GM10248 (cell line): Measurements from ENCODE around the gene PHAF1.

Experiments used
- CTCF ChIA-PET: fragments of 300-600 bp; sonication (Branson Sonifier 250); formaldehyde crosslinking; extraction: SDS; loops from one replicate; lab custom pipeline; 2021; ENCODE audit warnings: antibody characterized with exemption; lab: Yijun Ruan, JAX
- POLR2A ChIA-PET: fragments of 350-650 bp; sonication (Branson Sonifier 250); formaldehyde crosslinking; extraction: SDS; loops from one replicate; lab custom pipeline; 2020; ENCODE audit warnings: antibody characterized with exemption; lab: Yijun Ruan, JAX
- DNase-seq: peaks from one replicate; pipeline ENCODE4 v3.0.0; 2012; ENCODE audit errors: extremely low spot score
- TF ChIP-seq, protein P1 (sequence below): IDR thresholded peaks from 2 replicates; pipeline ENCODE4 v1.5.1; 2012; ENCODE audit warnings: mild to moderate bottlenecking, low read depth; ENCODE audit errors: extremely low read depth, missing control alignments, control extremely low read depth

PHAF1 gene

DNA sequence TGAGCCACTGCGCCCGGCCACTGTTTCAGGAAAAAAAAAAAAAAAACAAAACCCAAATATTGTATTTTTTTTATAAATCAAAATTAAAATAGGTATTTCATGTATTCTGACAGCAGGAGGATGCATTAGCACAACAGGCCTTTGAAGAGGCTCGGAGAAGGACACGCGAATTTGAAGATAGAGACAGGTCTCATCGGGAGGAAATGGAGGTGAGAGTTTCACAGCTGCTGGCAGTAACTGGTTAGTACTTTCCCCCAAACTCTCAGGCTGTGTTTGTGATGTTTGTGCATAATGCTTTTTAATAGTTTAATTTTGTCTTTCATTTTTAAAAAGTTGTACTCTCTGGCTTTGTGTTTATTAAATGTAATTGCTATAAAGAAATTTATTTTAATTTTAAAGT lies 27.6 kb upstream of the PHAF1 start:
- DNase-seq: no peak
- TF ChIP-seq, protein P1, sequence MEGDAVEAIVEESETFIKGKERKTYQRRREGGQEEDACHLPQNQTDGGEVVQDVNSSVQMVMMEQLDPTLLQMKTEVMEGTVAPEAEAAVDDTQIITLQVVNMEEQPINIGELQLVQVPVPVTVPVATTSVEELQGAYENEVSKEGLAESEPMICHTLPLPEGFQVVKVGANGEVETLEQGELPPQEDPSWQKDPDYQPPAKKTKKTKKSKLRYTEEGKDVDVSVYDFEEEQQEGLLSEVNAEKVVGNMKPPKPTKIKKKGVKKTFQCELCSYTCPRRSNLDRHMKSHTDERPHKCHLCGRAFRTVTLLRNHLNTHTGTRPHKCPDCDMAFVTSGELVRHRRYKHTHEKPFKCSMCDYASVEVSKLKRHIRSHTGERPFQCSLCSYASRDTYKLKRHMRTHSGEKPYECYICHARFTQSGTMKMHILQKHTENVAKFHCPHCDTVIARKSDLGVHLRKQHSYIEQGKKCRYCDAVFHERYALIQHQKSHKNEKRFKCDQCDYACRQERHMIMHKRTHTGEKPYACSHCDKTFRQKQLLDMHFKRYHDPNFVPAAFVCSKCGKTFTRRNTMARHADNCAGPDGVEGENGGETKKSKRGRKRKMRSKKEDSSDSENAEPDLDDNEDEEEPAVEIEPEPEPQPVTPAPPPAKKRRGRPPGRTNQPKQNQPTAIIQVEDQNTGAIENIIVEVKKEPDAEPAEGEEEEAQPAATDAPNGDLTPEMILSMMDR: no peak
- POLR2A ChIA-PET: interaction anchor here (0.7 kb wide), 1 partner anchor 88 kb away, joined by 5 read pairs; the partner anchor contains the start of gene NOL3
- CTCF ChIA-PET: interaction anchor here (1.3 kb wide), 1 partner anchor 73 kb away, joined by 3 read pairs; no protein-coding TSS in a partner anchor

DNA sequence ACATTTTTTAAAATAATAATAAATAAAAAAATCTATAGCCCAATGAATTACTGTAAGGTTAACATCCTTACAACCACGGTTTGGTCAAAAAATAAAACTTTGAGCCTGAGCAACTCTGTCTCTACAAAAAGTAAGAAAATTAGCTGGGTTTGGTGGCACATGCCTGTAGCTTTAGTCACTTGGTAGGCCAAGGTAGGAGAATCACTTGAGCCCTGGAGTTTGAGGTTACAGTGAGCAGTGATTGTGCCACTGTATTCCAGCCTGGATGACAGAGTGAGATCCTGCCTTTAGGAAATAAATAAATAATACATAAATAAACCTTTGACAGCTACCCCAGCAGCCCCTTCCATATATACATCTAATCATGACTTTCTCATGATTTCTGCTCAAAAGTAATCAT lies 26.9 kb upstream of the PHAF1 start:
- POLR2A ChIA-PET: no interaction called here
- DNase-seq: no peak
- TF ChIP-seq, protein P1: no peak
- CTCF ChIA-PET: interaction anchor here (1.2 to 1.5 kb wide), 2 partner anchors 14 to 87 kb away, joined by 3 read pairs; partner anchors contain the start of gene NOL3

DNA sequence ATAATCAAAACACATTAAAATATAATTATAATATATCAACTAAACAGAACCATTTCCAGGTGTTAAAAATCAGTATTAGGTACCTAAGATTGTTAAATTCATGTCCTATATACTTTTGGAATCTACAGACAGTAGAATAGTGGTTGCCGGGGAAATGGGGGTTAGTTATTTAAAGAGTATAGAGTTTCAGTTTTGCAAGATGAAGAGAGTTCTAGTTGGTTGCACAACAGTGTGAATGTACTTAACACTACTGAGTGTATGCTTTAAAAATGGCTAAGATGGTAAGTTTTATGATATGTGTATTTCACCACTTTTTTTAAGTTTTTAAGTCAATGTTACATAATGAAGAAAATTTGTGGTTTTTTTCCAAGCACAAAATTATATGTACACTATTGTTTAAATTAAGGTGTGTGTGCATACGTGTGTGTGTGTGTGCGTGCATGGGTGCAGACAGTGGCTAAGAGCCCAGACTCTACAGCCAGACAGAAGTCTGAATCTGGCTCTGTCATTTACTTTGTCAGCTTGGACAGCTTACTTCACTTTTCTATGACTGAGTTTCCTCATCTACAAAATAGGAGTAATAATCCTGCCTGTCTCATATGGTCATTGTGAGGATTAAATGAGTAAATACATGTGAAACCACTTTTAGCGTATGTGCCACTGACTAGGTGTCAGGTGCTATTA lies 25.3 kb upstream of the PHAF1 start:
- CTCF ChIA-PET: interaction anchor here (1.1 to 1.8 kb wide), 4 partner anchors 9 to 17 kb away, joined by 4 read pairs; no protein-coding TSS in a partner anchor
- POLR2A ChIA-PET: no interaction called here

DNA sequence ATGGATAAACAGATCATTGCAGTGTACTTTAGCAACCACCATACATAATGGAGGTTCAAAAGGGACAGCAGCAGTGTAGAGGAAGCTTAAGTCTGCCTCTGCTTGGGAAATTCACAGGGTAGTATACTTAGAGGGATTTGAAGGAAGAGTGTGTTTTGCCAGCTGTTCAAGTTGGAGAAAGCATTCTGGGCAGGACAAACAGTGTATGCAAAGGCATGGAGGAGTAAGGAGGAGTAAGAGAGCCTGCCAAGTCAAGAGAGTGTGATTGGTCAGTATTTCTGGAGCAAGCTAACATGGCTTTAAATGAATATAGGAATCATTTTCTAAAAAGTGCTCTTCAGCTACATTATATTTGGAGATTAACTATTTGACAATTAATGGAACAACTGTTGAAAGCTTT lies 22.9 kb upstream of the PHAF1 start:
- no peak for DNase-seq
- POLR2A ChIA-PET: interaction anchor here (0.6 kb wide), 2 partner anchors 71 to 1258 kb away, joined by 4 read pairs; no protein-coding TSS in a partner anchor
- TF ChIP-seq, protein P1: no peak
- CTCF ChIA-PET: interaction anchor here (0.9 to 2.3 kb wide), 9 partner anchors 14 to 69 kb away, joined by 3 to 9 read pairs (median 3); no protein-coding TSS in a partner anchor

More for the DNA sequence above, 25.3 kb upstream of the PHAF1 start:
- no peak for DNase-seq
- TF ChIP-seq, protein P1: no peak

DNA sequence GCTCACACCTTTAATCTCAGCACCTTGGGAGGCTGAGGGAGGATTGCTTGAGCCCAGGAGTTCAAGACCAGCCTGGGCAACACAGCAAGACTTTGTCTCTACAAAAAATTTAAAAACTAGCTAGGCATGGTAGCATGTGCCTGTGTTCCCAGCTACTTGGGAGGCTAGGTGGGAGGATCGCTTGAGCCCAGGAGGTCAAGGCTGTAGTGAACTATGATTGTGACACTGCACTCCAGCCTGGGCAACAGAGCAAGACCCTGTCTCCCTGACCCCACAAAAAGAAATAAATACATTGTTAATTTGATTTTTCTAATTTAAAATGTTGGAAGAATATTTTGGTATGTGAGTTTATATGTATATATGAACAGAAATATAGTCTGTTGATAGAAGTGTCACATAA lies 22.4 kb upstream of the PHAF1 start:
- ChIA-PET POLR2A (no interaction called here), CTCF (interaction anchor here (0.9 to 2.3 kb wide), 9 partner anchors 13 to 69 kb away, joined by 3 to 9 read pairs (median 3); no protein-coding TSS in a partner anchor)
- DNase-seq: no peak
- TF ChIP-seq, protein P1: no peak

DNA sequence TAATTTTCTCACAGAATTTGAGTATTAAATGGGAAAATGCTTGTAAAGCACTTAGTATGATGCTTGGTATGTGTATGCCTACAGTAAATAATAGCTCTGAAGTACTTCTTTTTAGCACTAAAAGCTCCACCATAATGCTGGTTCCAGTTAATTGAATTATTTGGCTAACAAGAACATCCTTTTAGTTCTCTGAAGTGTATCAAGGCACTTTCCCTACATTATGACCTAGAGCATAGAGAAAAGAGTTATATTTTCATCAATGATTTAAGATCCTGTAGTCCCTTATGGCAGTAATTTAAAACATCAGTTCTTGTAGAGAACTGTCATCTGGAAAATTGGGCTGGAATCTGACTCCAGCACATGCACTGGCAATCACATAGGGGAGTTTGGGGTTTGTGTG lies 21.9 kb upstream of the PHAF1 start:
- TF ChIP-seq, protein P1: no peak
- DNase-seq: no peak
- ChIA-PET CTCF (interaction anchor here (0.9 to 2.3 kb wide), 5 partner anchors 13 to 21 kb away, joined by 3 to 9 read pairs (median 3); no protein-coding TSS in a partner anchor), POLR2A (no interaction called here)
